Activated CD8-positive, alpha-beta memory T cell treated with anti-CD3 and anti-CD28 coated beads, Interleukin-2, amount 10 ng/mL, durations not matched to agents 7 days and 5 days (primary cell): ENCODE measurements around the gene GTF3C2. TPM values are rescaled to one million over a fixed set of nuclear protein-coding genes. Genes with fewer than 3 reads are reported as not detected.
"Not testable (repeated sequence)": the region's sequence is repeated elsewhere in the genome, so short reads cannot be mapped to it uniquely, and the experiment has no call there.

ENCODE experiments used
- ATAC-seq: fragments of 150-1000 bp; cut with Tn5 transposase; one replicate; pipeline ENCODE4 v1.10.0; 2021; ENCODE audit warnings: moderate library complexity
- CTCF ChIA-PET: fragments of 350-600 bp; sonication (Branson Sonifier 250); formaldehyde crosslinking; loops from one replicate; lab custom pipeline; 2021; ENCODE audit warnings: antibody characterized with exemption; lab: Charles Lee
- DNase-seq: peaks from one replicate; pipeline ENCODE4 v3.0.0-alpha.2; 2020
- H3K27ac Mint-ChIP-seq: one replicate; pipeline ENCODE4 v1.8.0; 2021; ENCODE audit warnings: mild to moderate bottlenecking, mixed read lengths
- H3K27me3 Mint-ChIP-seq: one replicate; pipeline ENCODE4 v1.8.0; 2021; ENCODE audit warnings: mixed read lengths
- H3K36me3 Mint-ChIP-seq: one replicate; pipeline ENCODE4 v1.8.0; 2021; ENCODE audit warnings: mild to moderate bottlenecking, mixed read lengths
- H3K4me1 Mint-ChIP-seq: one replicate; pipeline ENCODE4 v1.8.0; 2021; ENCODE audit warnings: mixed read lengths
- H3K4me3 Mint-ChIP-seq: one replicate; pipeline ENCODE4 v1.8.0; 2021; ENCODE audit warnings: mild to moderate bottlenecking, moderate library complexity, mixed read lengths
- H3K9me3 Mint-ChIP-seq: one replicate; pipeline ENCODE4 v1.8.0; 2022; ENCODE audit warnings: low read depth, mixed read lengths
- total RNA-seq, 2 experiments: library from RNA; stranded (reverse); gene quantifications; one replicate each; pipeline ENCODE4 v1.2.3, GENCODE V29; 2021

Gene GTF3C2
- total RNA-seq, 2 experiments from 2014 or later = 54.6 to 67.6 TPM

DNA sequence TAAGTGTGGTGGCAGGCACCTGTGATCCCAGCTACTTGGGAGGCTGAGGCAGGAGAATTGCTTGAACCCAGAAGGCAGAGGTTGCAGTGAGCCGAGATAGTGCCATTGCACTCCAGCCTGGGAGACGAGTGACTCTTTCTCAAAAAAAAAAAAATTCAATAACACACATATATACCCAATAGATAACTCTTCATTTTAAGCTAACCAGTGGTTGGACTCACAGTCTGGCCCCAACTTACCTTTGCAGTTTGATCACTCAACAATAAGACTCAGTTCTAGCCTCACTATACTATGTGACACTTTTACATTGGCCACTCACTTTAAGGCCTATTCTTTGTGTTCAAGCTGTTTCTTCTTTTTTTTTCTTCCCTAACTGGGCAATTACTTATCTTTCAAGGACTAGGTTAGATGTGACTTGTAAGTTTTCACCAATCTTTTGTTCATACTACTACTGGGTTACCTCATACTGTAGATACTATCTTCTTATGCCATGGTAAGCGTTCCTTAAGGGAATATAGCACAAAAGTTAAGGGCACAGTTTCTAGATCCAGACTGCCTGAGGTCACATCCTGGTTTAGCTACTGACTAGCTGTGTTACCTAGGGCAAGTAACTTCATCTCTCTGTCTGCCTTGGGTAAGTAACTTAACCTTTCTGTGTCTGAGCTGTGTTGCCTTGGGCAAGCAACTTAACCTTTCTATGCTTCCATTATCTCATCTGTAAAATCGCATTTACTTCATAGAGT, 6.3 kb upstream of the GTF3C2 start:
- CTCF ChIA-PET = interaction anchor here (0.7 kb wide), 1 partner anchor 146 kb away, joined by 4 read pairs; the partner anchor contains the start of gene CAD

GRCh38 chr2:27356056-27356381, 545 bp downstream of the GTF3C2 start:
- H3K27me3 Mint-ChIP-seq = no peaks in the 10 kb centered on the region
- CTCF ChIA-PET = interaction anchor here (0.7 to 2.8 kb wide), 3 partner anchors 13 to 54 kb away, joined by 3 to 23 read pairs (median 5); partner anchors contain the start of genes EIF2B4 and PPM1G
- peak; percentile 52 for ATAC-seq
- no peaks in the 10 kb centered on the region for H3K9me3 Mint-ChIP-seq
- peak overlapping the region; percentile 99 for H3K27ac Mint-ChIP-seq
- DNase-seq = no peak
- peaks cover 48% of the 10 kb centered on the region for H3K4me1 Mint-ChIP-seq
- peaks cover 12% of the 10 kb centered on the region for H3K36me3 Mint-ChIP-seq
- H3K4me3 Mint-ChIP-seq = peak overlapping the region; percentile 94

More for the DNA sequence above, 6.3 kb upstream of the GTF3C2 start:
- H3K4me1 Mint-ChIP-seq = peaks cover 13% of the 10 kb centered on the region
- H3K27me3 Mint-ChIP-seq = no peaks in the 10 kb centered on the region
- ATAC-seq (no peak), DNase-seq (no peak)
- peak overlapping the region; percentile 3 for H3K27ac Mint-ChIP-seq
- H3K36me3 Mint-ChIP-seq = peaks cover 31% of the 10 kb centered on the region
- no peaks in the 10 kb centered on the region for H3K9me3 Mint-ChIP-seq
- no peak overlapping the region for H3K4me3 Mint-ChIP-seq

DNA sequence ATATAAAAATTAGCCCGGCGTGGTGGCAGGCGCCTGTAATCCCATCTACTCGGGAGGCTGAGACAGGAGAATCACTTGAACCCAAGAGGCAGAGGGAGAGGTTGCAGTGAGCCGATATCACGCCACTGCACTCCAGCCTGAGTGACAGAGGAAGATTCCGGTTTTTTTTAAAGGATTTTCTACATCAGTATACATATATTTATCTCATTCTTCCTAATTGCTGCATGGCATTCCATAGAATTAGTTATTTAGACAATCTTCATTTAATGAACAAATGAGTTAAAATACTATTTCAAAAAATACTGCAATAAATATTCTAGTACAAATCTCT, 2.0 kb downstream of the GTF3C2 start:
- peaks cover 48% of the 10 kb centered on the region for H3K4me1 Mint-ChIP-seq
- DNase-seq (no peak), ATAC-seq (no peak)
- H3K4me3 Mint-ChIP-seq = no peak overlapping the region
- no peaks in the 10 kb centered on the region for H3K9me3 Mint-ChIP-seq
- CTCF ChIA-PET = no interaction called here
- peaks cover 8% of the 10 kb centered on the region for H3K36me3 Mint-ChIP-seq
- H3K27ac Mint-ChIP-seq = no peak overlapping the region
- no peaks in the 10 kb centered on the region for H3K27me3 Mint-ChIP-seq

- Mint-ChIP-seq H3K9me3 (no peaks in the 10 kb centered on the region), H3K4me1 (peaks cover 48% of the 10 kb centered on the region), H3K36me3 (peaks cover 10% of the 10 kb centered on the region), H3K27ac (no peak overlapping the region), H3K4me3 (no peak overlapping the region), H3K27me3 (no peaks in the 10 kb centered on the region)
- ATAC-seq (no peak), DNase-seq (no peak)
- CTCF ChIA-PET = interaction anchor here (1.1 to 1.2 kb wide), 2 partner anchors 15 to 50 kb away, joined by 3 read pairs; no protein-coding TSS in a partner anchor
These were observed 2.6 kb downstream of the GTF3C2 start for GRCh38 chr2:27353762-27354596.

DNA sequence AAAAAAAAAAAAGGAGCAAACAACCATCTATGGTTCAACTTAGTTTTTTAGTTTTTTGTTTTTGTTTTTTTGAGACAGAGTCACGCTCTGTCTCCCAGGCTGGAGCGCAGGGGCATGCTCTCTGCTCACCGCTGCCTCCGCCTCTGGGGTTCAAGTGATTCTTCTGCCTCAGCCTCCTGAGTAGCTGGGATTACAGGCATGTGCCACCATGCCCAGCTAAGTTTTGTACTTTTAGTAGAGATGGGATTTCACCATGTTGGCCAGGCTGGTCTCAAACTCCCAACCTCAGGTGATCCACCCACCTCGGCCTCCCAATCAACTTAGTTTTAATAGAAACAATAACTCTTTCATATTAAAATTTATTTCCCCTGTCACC, 3.2 kb downstream of the GTF3C2 start:
- Mint-ChIP-seq H3K36me3 (peaks cover 10% of the 10 kb centered on the region), H3K4me1 (peaks cover 45% of the 10 kb centered on the region)
- H3K27ac Mint-ChIP-seq, ATAC-seq, H3K4me3 Mint-ChIP-seq, DNase-seq, H3K9me3 Mint-ChIP-seq, H3K27me3 Mint-ChIP-seq: not testable (repeated sequence)
- CTCF ChIA-PET = interaction anchor here (1.0 to 1.2 kb wide), 4 partner anchors 10 to 330 kb away, joined by 3 read pairs; no protein-coding TSS in a partner anchor

DNA sequence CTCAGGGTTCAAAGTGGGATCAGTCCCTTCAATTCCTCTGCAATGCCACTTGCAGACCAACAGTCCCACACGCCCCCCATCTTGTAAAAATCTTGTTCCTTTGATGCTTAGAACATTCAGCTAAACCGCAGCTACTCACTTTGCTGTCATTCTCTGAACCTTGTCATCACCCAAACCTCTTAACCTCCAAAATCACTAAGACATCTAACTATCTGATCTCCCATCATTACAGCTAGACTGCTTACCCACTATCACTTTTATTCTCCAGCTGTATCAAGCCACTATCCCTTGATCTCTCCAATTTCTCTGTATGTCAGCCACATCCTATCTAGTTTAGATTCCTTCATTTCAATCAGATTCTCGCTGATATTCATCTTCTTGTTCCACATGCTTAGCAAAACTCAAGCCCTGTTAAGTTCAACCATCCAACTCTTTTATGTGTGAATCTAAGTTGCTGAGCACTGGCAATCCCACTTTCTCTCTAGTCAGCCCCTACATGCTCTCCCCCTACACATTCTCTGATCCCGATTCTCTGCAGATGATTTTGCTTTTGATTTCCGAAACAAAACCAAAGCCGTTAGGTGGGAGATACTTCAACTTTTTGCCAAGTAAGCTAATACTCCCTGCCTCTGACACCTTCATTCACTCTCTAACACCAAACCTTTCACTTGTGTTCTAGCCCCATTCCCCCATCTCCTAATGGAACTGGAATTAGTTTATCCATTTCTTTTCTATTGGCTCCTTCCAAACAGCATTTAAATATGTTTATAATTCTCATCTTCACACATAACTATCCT, 4.6 kb downstream of the GTF3C2 start:
- H3K9me3 Mint-ChIP-seq = no peaks in the 10 kb centered on the region
- peak overlapping the region; percentile 9 for H3K27ac Mint-ChIP-seq
- peaks cover 36% of the 10 kb centered on the region for H3K4me1 Mint-ChIP-seq
- CTCF ChIA-PET = interaction anchor here (0.6 to 1.4 kb wide), 6 partner anchors 8 to 331 kb away, joined by 3 to 4 read pairs (median 3); partner anchors contain the start of genes ATRAID, PPM1G and SLC5A6
- peak overlapping the region; percentile 1 for H3K4me3 Mint-ChIP-seq
- peaks cover 12% of the 10 kb centered on the region for H3K36me3 Mint-ChIP-seq
- DNase-seq = no peak
- ATAC-seq = no peak
- no peaks in the 10 kb centered on the region for H3K27me3 Mint-ChIP-seq

- H3K4me1 Mint-ChIP-seq = peaks cover 29% of the 10 kb centered on the region
- no peak for ATAC-seq
- peaks cover 12% of the 10 kb centered on the region for H3K36me3 Mint-ChIP-seq
These were observed 6.4 kb downstream of the GTF3C2 start for GRCh38 chr2:27350106-27350693.

GRCh38 chr2:27347641-27348040, 8.9 kb downstream of the GTF3C2 start:
- no peak overlapping the region for H3K4me3 Mint-ChIP-seq
- no peak overlapping the region for H3K27ac Mint-ChIP-seq
- H3K9me3 Mint-ChIP-seq = no peaks in the 10 kb centered on the region

More at GRCh38 chr2:27350106-27350693, 6.4 kb downstream of the GTF3C2 start:
- H3K27ac Mint-ChIP-seq = no peak overlapping the region
- H3K9me3 Mint-ChIP-seq = no peaks in the 10 kb centered on the region
- no peak overlapping the region for H3K4me3 Mint-ChIP-seq
- DNase-seq = no peak
- CTCF ChIA-PET = interaction anchor here (1.1 kb wide), 1 partner anchor 333 kb away, joined by 6 read pairs; no protein-coding TSS in a partner anchor
- no peaks in the 10 kb centered on the region for H3K27me3 Mint-ChIP-seq

GRCh38 chr2:27336173-27336572, 20.4 kb downstream of the GTF3C2 start:
- H3K36me3 Mint-ChIP-seq = peaks cover 37% of the 10 kb centered on the region
- no peak overlapping the region for H3K27ac Mint-ChIP-seq
- ATAC-seq (no peak), DNase-seq (no peak)
- H3K4me3 Mint-ChIP-seq = no peak overlapping the region
- CTCF ChIA-PET = interaction anchor here (1.1 to 1.5 kb wide), 2 partner anchors 33 to 56 kb away, joined by 3 to 4 read pairs; no protein-coding TSS in a partner anchor
- H3K9me3 Mint-ChIP-seq = no peaks in the 10 kb centered on the region
- no peaks in the 10 kb centered on the region for H3K4me1 Mint-ChIP-seq
- H3K27me3 Mint-ChIP-seq = no peaks in the 10 kb centered on the region

More at GRCh38 chr2:27347641-27348040, 8.9 kb downstream of the GTF3C2 start:
- ATAC-seq (no peak), DNase-seq (no peak)
- Mint-ChIP-seq H3K4me1 (peaks cover 16% of the 10 kb centered on the region), H3K36me3 (peaks cover 13% of the 10 kb centered on the region), H3K27me3 (no peaks in the 10 kb centered on the region)
- CTCF ChIA-PET = no interaction called here

GRCh38 chr2:27335311-27335710, 21.3 kb downstream of the GTF3C2 start:
- Mint-ChIP-seq H3K9me3 (no peaks in the 10 kb centered on the region), H3K36me3 (peaks cover 35% of the 10 kb centered on the region), H3K4me1 (no peaks in the 10 kb centered on the region), H3K4me3 (no peak overlapping the region), H3K27ac (no peak overlapping the region), H3K27me3 (no peaks in the 10 kb centered on the region)
- no peak for ATAC-seq
- CTCF ChIA-PET = interaction anchor here (1.1 kb wide), 1 partner anchor 56 kb away, joined by 4 read pairs; no protein-coding TSS in a partner anchor
- no peak for DNase-seq

- DNase-seq (no peak), ATAC-seq (no peak)
- H3K9me3 Mint-ChIP-seq = no peaks in the 10 kb centered on the region
- CTCF ChIA-PET = interaction anchor here (0.6 to 3.0 kb wide), 2 partner anchors 45 to 161 kb away, joined by 3 to 11 read pairs; partner anchors contain the start of genes EIF2B4 and SNX17
- no peaks in the 10 kb centered on the region for H3K27me3 Mint-ChIP-seq
- H3K4me3 Mint-ChIP-seq = no peak overlapping the region
- H3K4me1 Mint-ChIP-seq = peaks cover 19% of the 10 kb centered on the region
- no peak overlapping the region for H3K27ac Mint-ChIP-seq
- peaks cover 25% of the 10 kb centered on the region for H3K36me3 Mint-ChIP-seq
These were observed 31.8 kb downstream of the GTF3C2 start for GRCh38 chr2:27324720-27325119.

- CTCF ChIA-PET = interaction anchor here (1.3 to 3.0 kb wide), 4 partner anchors 20 to 86 kb away, joined by 4 to 13 read pairs (median 8); partner anchors contain the start of genes EIF2B4, PPM1G and SNX17
- H3K4me1 Mint-ChIP-seq = peaks cover 19% of the 10 kb centered on the region
- peak overlapping the region; percentile 92 for H3K27ac Mint-ChIP-seq
- peaks cover 23% of the 10 kb centered on the region for H3K36me3 Mint-ChIP-seq
- no peaks in the 10 kb centered on the region for H3K27me3 Mint-ChIP-seq
- ATAC-seq = peak; percentile 1
- no peaks in the 10 kb centered on the region for H3K9me3 Mint-ChIP-seq
- no peak for DNase-seq
- peak overlapping the region; percentile 92 for H3K4me3 Mint-ChIP-seq
These were observed 32.8 kb downstream of the GTF3C2 start for GRCh38 chr2:27323596-27324285.
